Gastrocnemius medialis (tissue), 4 donors: ENCODE measurements around the gene PPP2R3B. TPM values are rescaled to one million over a fixed set of nuclear protein-coding genes. Genes with fewer than 3 reads are reported as not detected.

Experiments used
- ATAC-seq, 2 donors: fragments of 150-250 bp; one replicate each; pipeline ENCODE4 v1.9.1; 2016
- DNase-seq, 2 donors: peaks; one replicate each; pipeline ENCODE4 v3.0.0-alpha.2; 2019
- H3K27ac ChIP-seq, 4 donors: fragments of 200-600 bp; sonication (generic); 1 replicate in 1 of 4; 2 replicates in 3 of 4; pipeline ENCODE4 v1.5.1; 2016 to 2018; ENCODE audit warnings: mild to moderate bottlenecking in 2 of 4, moderate library complexity in 1 of 4
- H3K27me3 ChIP-seq, 3 donors: fragments of 200-600 bp; sonication (generic) in 2 of 3; 1 replicate in 1 of 3; 2 replicates in 2 of 3; pipeline versions ENCODE4 v1.5.1 to v1.6.0; 2016 to 2019; ENCODE audit warnings: mild to moderate bottlenecking in 1 of 3, moderate library complexity in 1 of 3
- H3K36me3 ChIP-seq, 2 donors: fragments of 200-600 bp; sonication (generic) in 1 of 2; one replicate each; pipeline ENCODE4 v1.5.1; 2017 to 2018
- H3K4me1 ChIP-seq, 2 donors: fragments of 200-600 bp; sonication (generic) in 1 of 2; one replicate each; pipeline ENCODE4 v1.5.1; 2016 to 2017; ENCODE audit warnings: mild to moderate bottlenecking in 2 of 2
- H3K4me3 ChIP-seq, 4 donors: fragments of 200-600 bp; sonication (generic) in 3 of 4; 1 replicate in 1 of 4; 2 replicates in 3 of 4; pipeline ENCODE4 v1.5.1; 2016 to 2019; ENCODE audit warnings: mild to moderate bottlenecking in 2 of 4
- H3K9me3 ChIP-seq, 3 donors: fragments of 200-600 bp; sonication (generic) in 2 of 3; 1 replicate in 1 of 3; 2 replicates in 2 of 3; pipeline ENCODE4 v1.5.1; 2016 to 2019
- POLR2A ChIP-seq, 2 donors: fragments of 450-650 bp; IDR thresholded peaks; one replicate each; pipeline ENCODE4 v1.6.1; 2017; ENCODE audit warnings: antibody characterized with exemption in 2 of 2, mild to moderate bottlenecking in 2 of 2, moderate library complexity in 2 of 2
- in situ Hi-C, 4 donors: fragments of 200-750 bp; cut with MboI; loops; one replicate each; pipeline versions ENCODE4 v1.15.0 to v1.8.0; 2017; ENCODE audit warnings: low sequenced_read_pairs in 4 of 4
- intact Hi-C: fragments of 100-400 bp; cut with DNase I; formaldehyde crosslinking; loops from one replicate; pipeline ENCODE4 v1.15.1; 2023; ENCODE audit warnings: low total_unique reads
- total RNA-seq, 4 donors: library from RNA; depleted of rRNA; stranded (reverse); fragments of >200 nt; gene quantifications; one replicate each; pipeline versions ENCODE4 v1.1.0 to v1.2.3, GENCODE V29; 2016
- TF ChIP-seq, protein P1 (sequence below), 5 experiments: fragments of 450-650 bp in 3 of 5; fragments of 200-600 bp in 2 of 5; sonication (generic) in 2 of 5; IDR thresholded peaks in 4 of 5; conservative IDR thresholded peaks in 1 of 5; 1 replicate in 4 of 5; 2 replicates in 1 of 5; pipeline ENCODE4 v1.5.1; 2016 to 2019; ENCODE audit warnings: antibody characterized with exemption in 5 of 5, mild to moderate bottlenecking in 3 of 5, moderate library complexity in 3 of 5

The PPP2R3B gene
- total RNA-seq, 4 donors from 2014 or later = 53.8 to 103 (median 69.4) TPM

DNA sequence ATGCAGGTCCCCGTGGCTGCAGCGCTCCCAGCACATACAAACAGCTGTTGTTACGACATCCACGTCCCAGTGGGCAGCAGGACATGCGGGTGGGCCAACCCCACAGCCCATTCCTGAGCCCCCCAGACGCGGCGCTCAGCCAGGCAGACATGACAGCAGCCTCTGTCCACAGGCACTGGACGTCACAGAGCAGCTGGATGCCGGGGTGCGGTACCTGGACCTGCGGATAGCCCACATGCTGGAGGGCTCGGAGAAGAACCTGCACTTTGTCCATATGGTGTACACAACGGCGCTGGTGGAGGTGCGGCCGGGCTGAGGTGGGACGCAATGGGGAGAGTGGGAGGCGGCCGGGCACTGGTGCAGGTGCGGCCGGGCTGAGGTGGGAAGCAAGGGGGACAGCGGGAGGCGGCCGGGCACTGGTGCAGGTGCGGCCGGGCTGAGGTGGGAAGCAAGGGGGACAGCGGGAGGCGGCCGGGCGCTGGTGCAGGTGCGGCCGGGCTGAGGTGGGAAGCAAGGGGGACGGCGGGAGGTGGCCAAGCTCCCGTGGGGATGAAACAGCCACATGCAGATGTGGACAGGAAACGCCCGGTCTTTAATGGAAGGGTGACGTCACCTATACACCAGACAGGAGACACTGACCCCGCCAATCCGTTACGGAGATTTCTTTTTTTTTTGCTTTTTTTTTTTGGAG lies 96.1 kb downstream of the PPP2R3B start:
- H3K4me1 ChIP-seq = no peaks in the 10 kb centered on the region
- no peaks in the 10 kb centered on the region for H3K27me3 ChIP-seq
- DNase-seq (no peak), ATAC-seq (no peak)
- H3K9me3 ChIP-seq = no peaks in the 10 kb centered on the region
- H3K27ac ChIP-seq = no peak overlapping the region
- H3K36me3 ChIP-seq = no peaks in the 10 kb centered on the region
- in situ Hi-C loops = no loop called here
- H3K4me3 ChIP-seq = no peak overlapping the region
- TF ChIP-seq, protein P1, sequence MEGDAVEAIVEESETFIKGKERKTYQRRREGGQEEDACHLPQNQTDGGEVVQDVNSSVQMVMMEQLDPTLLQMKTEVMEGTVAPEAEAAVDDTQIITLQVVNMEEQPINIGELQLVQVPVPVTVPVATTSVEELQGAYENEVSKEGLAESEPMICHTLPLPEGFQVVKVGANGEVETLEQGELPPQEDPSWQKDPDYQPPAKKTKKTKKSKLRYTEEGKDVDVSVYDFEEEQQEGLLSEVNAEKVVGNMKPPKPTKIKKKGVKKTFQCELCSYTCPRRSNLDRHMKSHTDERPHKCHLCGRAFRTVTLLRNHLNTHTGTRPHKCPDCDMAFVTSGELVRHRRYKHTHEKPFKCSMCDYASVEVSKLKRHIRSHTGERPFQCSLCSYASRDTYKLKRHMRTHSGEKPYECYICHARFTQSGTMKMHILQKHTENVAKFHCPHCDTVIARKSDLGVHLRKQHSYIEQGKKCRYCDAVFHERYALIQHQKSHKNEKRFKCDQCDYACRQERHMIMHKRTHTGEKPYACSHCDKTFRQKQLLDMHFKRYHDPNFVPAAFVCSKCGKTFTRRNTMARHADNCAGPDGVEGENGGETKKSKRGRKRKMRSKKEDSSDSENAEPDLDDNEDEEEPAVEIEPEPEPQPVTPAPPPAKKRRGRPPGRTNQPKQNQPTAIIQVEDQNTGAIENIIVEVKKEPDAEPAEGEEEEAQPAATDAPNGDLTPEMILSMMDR (IDR thresholded peaks at IDR 0.05 in 4 of 5, conservative IDR thresholded peaks at IDR 0.05 in 1 of 5) = no peak
- no peak for TF ChIP-seq POLR2A (IDR thresholded peaks at IDR 0.05)
- intact Hi-C loops = no loop called here

DNA sequence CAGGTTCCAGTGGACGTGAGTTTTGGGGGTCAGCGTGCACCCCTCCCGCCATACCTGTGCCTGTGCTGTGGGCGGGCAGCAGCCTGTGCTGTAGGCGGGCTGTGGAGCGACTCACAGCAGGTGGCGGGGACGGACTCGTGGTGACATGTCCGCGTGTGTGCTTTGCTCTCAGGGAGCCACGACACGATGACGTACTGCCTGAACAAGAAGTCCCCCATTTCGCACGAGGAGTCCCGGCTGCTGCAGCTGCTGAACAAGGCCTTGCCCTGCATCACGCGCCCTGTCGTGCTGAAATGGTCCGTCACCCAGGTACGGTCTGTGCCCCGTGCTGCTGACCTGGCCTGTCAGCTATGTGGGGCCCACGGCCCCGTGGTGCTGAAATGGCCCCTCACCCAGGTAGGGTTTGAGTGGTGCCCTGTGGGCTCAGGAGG lies 98.1 kb downstream of the PPP2R3B start:
- TF ChIP-seq, protein P1 (IDR thresholded peaks at IDR 0.05 in 4 of 5, conservative IDR thresholded peaks at IDR 0.05 in 1 of 5) = no peak
- no peak for TF ChIP-seq POLR2A (IDR thresholded peaks at IDR 0.05)
- no peak for ATAC-seq
- intact Hi-C loops = no loop called here
- Histone ChIP-seq H3K36me3 (no peaks in the 10 kb centered on the region), H3K4me1 (no peaks in the 10 kb centered on the region), H3K27ac (no peak overlapping the region), H3K4me3 (no peak overlapping the region), H3K27me3 (no peaks in the 10 kb centered on the region), H3K9me3 (no peaks in the 10 kb centered on the region)
- in situ Hi-C loops = no loop called here
- DNase-seq = no peak

DNA sequence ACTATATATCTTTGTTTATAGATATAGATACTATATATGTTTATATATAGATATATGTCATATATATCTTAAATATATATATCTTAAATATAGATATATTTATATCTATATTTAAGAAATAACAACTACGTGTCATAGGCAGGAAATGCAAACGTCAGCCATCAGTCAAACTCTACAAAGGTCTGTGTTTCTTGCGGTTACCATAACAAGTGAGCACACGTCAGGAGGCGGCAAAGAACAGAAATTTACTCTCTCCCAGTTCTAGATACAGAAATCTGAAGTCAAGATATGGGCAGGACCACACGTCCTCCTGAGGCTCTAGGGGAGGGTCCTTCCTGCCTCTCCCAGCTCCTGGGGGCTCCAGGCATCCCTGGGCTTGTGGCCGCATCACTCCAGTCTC lies 99.0 kb downstream of the PPP2R3B start:
- Histone ChIP-seq H3K9me3 (no peaks in the 10 kb centered on the region), H3K27ac (no peak overlapping the region), H3K36me3 (no peaks in the 10 kb centered on the region), H3K27me3 (no peaks in the 10 kb centered on the region), H3K4me1 (no peaks in the 10 kb centered on the region), H3K4me3 (no peak overlapping the region)
- intact Hi-C loops (no loop called here), in situ Hi-C loops (no loop called here)
- ATAC-seq (no peak), DNase-seq (peak in 1 of 2 donors; percentile 2)
- TF ChIP-seq POLR2A (IDR thresholded peaks at IDR 0.05) = no peak
- TF ChIP-seq, protein P1 (IDR thresholded peaks at IDR 0.05 in 4 of 5, conservative IDR thresholded peaks at IDR 0.05 in 1 of 5) = no peak

DNA sequence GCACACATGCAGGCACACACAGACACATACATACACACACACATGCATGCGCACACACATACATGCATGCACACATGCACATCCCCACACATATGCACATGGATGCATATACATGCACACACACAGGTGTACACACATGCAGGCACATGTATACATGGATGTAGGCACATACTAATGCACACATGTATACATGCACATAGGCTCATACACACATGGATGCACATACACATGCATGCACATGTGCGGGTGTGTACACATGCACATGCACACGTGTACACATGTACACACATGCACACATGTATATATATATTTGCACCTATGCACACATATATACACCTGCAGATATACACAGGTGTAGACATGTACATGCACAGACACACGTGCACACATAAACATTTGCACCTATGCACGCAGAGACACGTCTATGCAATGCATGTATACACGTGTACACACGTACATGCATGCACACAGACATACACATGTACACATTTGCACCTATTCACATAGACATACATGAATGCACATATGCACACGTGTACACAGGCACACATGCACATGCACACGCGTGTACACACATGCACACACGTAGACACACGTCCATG lies 101.5 kb downstream of the PPP2R3B start:
- no peak for DNase-seq
- Histone ChIP-seq H3K27me3 (no peaks in the 10 kb centered on the region), H3K4me1 (no peaks in the 10 kb centered on the region), H3K9me3 (no peaks in the 10 kb centered on the region), H3K4me3 (no peak overlapping the region), H3K27ac (no peak overlapping the region), H3K36me3 (no peaks in the 10 kb centered on the region)
- TF ChIP-seq, protein P1 (IDR thresholded peaks at IDR 0.05 in 4 of 5, conservative IDR thresholded peaks at IDR 0.05 in 1 of 5) = no peak
- no peak for ATAC-seq
- intact Hi-C loops (no loop called here), in situ Hi-C loops (no loop called here)

Other genes starting within 250 kb of the PPP2R3B start
- gene PLCXD1, start 105.5 kb downstream of the PPP2R3B start, total RNA-seq = 1 to 10 TPM in 1 of 4 donors, under 1 TPM in 3; 0.36 to 1.7 (median 0.66) TPM
- gene GTPBP6, start 68.1 kb downstream of the PPP2R3B start, total RNA-seq = 10 to 100 TPM; 40.1 to 79.4 (median 46.9) TPM
- gene SHOX, start 243.9 kb upstream of the PPP2R3B start, total RNA-seq = 1 to 10 TPM in 2 of 4 donors, under 1 TPM in 2; 0.29 to 2.8 (median 0.89) TPM